Mesothelial cell of epicardium (in vitro differentiated cells): ENCODE data around the gene RAET1G. TPM values are rescaled to one million over a fixed set of nuclear protein-coding genes. Genes with fewer than 3 reads are reported as not detected.

Experiments
- DNase-seq, 2 experiments: peaks; one replicate each; pipeline ENCODE4 v3.0.0; 2021; ENCODE audit warnings: low spot score in 2 of 2; ENCODE audit not compliant: unreplicated experiment in 2 of 2
- H3K27ac Mint-ChIP-seq: 2 replicates; pipeline ENCODE4 v1.8.0; 2021; ENCODE audit warnings: mixed read lengths
- H3K27me3 Mint-ChIP-seq: 2 replicates; pipeline ENCODE4 v1.8.0; 2021; ENCODE audit warnings: low read depth, mixed read lengths
- H3K36me3 Mint-ChIP-seq: 2 replicates; pipeline ENCODE4 v1.8.0; 2021; ENCODE audit warnings: mixed read lengths
- H3K4me1 Mint-ChIP-seq: 2 replicates; pipeline ENCODE4 v1.8.0; 2021; ENCODE audit warnings: mixed read lengths
- H3K4me3 Mint-ChIP-seq: 2 replicates; pipeline ENCODE4 v1.8.0; 2021; ENCODE audit warnings: mild to moderate bottlenecking, moderate library complexity, mixed read lengths
- H3K9me3 Mint-ChIP-seq: 2 replicates; pipeline ENCODE4 v1.8.0; 2021; ENCODE audit warnings: mixed read lengths
- total RNA-seq: library from RNA; stranded (reverse); gene quantifications from 3 replicates; pipeline ENCODE4 v1.2.1, GENCODE V29; 2021
- TF ChIP-seq, protein P1 (sequence below): fragments of 200-600 bp; sonication (generic); IDR thresholded peaks from one replicate; pipeline ENCODE4 v1.5.0; 2021; ENCODE audit warnings: antibody characterized with exemption; ENCODE audit not compliant: unreplicated experiment

RAET1G gene
- total RNA-seq, 1 donor from 2014 or later: not detected

DNA sequence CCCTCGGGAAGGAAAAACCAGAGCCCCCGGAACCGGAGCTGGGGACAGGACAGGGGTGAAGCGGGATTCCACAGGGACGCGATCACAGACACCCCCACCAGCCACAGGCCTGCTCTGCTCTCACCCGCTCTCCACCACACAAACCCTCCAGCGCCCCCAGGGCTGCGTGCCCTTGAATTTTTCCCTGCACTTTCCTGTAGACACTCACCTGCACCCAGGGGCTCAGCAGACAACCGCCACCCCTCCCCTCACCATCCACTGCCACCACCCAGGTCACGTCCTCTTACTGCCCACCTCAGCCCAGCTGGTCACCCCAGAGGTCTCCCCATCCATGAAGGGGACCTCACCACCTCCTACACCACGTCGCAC lies 19.5 kb upstream of the RAET1G start:
- peaks cover 18% of the 10 kb centered on the region for H3K4me1 Mint-ChIP-seq
- TF ChIP-seq, protein P1, sequence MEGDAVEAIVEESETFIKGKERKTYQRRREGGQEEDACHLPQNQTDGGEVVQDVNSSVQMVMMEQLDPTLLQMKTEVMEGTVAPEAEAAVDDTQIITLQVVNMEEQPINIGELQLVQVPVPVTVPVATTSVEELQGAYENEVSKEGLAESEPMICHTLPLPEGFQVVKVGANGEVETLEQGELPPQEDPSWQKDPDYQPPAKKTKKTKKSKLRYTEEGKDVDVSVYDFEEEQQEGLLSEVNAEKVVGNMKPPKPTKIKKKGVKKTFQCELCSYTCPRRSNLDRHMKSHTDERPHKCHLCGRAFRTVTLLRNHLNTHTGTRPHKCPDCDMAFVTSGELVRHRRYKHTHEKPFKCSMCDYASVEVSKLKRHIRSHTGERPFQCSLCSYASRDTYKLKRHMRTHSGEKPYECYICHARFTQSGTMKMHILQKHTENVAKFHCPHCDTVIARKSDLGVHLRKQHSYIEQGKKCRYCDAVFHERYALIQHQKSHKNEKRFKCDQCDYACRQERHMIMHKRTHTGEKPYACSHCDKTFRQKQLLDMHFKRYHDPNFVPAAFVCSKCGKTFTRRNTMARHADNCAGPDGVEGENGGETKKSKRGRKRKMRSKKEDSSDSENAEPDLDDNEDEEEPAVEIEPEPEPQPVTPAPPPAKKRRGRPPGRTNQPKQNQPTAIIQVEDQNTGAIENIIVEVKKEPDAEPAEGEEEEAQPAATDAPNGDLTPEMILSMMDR: no peak
- peak overlapping the region; percentile 80 for H3K4me3 Mint-ChIP-seq
- no peak overlapping the region for H3K27ac Mint-ChIP-seq
- no peaks in the 10 kb centered on the region for H3K9me3 Mint-ChIP-seq
- no peaks in the 10 kb centered on the region for H3K36me3 Mint-ChIP-seq
- DNase-seq: no peak
- H3K27me3 Mint-ChIP-seq: peaks cover 86% of the 10 kb centered on the region

DNA sequence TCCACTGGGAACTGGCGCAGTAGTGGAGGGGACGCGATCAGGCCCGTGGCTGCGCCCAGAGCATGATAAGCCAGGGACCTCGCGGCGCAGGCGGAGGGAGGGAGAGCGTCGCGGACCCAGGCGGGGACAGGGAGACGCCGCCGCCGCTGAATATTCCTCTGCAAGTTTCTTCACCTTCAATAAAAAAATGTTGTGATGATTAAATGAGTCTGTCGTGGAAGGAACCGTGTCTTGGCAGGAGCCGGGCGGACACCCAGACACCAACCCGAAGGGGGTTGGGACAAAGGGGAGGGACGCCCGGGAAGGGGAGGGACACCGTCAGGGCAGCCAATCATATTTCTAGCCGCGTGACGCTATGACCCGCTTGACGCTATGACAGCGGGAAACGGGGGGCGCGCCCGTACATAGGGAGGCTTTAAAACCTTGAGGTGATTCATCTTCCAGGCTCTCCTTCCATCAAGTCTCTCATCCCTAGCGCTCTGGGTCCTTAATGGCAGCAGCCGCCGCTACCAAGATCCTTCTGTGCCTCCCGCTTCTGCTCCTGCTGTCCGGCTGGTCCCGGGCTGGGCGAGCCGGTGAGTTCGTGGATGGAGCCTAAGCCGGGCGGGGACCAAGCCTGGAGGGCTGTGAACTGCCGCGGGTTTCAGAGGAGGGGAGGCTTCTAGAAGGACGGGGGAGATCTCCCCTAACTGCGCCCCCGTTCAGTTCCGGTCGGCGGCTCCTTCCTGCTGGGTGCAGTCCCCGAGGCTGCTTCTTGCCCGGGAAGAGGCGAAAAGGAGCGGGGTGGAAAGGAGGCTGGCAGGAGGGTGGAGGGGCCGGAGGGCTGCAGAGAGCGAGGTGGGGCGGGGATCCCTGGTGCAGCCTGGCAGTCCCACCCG lies 18.9 kb upstream of the RAET1G start, which contains the start of gene ULBP2:
Gene ULBP2 (plus strand): TSS at position 432 of the 878 bp plus-strand sequence. CDS start 59 bp downstream, at position 491.
- Mint-ChIP-seq H3K27ac (no peak within 1 kb of the TSS), H3K36me3 (no peaks in the 10 kb centered on the region), H3K9me3 (no peaks in the 10 kb centered on the region), H3K4me1 (peaks cover 18% of the 10 kb centered on the region), H3K4me3 (peak within 1 kb of the TSS; percentile 80), H3K27me3 (peaks cover 91% of the 10 kb centered on the region)
- TF ChIP-seq, protein P1: no peak
- DNase-seq: no peak

DNA sequence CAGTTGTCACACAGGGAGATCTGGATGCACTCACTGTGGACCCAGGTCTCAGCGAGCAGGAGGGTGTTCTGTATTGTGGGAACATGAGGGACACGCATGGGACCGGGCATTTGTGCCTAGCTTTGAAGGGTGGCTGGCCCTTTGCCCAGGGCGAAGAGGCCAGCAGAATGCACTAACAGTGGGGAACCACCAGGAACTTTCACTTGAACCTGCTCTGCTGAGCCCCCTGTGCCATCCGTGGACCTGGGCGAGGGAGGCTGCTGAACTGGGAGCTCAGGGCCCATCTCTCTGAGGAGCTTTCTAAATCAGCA lies 17.7 kb upstream of the RAET1G start:
- no peak for DNase-seq
- Mint-ChIP-seq H3K27ac (no peak overlapping the region), H3K36me3 (no peaks in the 10 kb centered on the region), H3K9me3 (no peaks in the 10 kb centered on the region), H3K4me3 (peak overlapping the region; percentile 38), H3K27me3 (peaks cover 93% of the 10 kb centered on the region), H3K4me1 (peaks cover 18% of the 10 kb centered on the region)
- TF ChIP-seq, protein P1: no peak

DNA sequence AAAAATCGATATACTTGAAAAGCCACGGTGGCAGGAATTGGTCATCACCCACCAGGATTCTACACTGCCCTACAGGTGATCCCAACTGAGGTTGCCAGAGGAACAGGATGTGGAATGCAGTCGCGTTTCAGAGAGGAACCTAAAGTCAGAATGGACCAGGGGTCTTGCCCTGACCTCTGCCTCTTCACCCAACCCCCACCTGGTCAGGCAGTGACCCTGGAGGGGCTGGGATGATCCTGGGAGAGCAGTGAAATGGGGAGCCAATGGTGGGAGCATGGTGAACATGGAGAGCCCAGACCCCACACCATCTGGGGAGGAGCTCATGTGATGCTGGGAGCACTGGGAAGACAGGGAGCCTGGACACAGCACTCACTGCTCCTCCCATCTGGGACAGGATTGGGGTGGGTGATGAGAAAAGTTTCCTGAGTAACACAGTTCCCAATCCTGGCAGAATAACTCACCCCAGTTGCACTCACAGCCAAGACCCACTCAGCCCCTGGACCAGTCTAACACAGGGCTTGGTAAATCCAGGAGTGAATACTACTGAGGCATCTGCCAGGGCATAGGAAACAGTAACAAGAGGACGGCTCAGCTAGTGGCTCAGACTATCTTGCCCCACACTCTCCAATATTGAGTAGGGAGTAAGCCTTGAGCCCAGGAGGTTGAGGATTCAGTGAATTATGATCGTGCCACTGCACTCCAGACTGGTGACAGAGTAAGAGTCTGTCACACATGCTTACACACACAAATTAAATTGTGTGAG lies 17.2 kb upstream of the RAET1G start:
- H3K27me3 Mint-ChIP-seq: peaks cover 94% of the 10 kb centered on the region
- no peak overlapping the region for H3K27ac Mint-ChIP-seq
- peak overlapping the region; percentile 38 for H3K4me3 Mint-ChIP-seq
- H3K36me3 Mint-ChIP-seq: no peaks in the 10 kb centered on the region
- no peak for DNase-seq
- peaks cover 18% of the 10 kb centered on the region for H3K4me1 Mint-ChIP-seq
- TF ChIP-seq, protein P1: no peak
- H3K9me3 Mint-ChIP-seq: no peaks in the 10 kb centered on the region

DNA sequence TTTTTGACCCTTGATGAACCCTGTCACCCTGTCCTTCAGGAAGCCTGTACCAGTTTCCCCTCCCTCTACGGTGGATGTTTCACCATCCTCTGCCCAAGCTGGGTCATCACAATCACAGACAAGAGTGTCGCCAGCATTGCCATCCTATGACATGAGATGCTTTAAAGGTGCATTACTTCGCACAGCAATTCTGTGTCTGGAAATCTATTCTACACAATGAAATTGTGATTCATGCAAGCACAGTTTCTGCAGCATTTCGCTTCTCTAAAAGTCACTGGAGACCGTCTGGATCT lies 16.4 kb upstream of the RAET1G start:
- TF ChIP-seq, protein P1: no peak
- Mint-ChIP-seq H3K27ac (no peak overlapping the region), H3K27me3 (peaks cover 99% of the 10 kb centered on the region), H3K4me1 (peaks cover 18% of the 10 kb centered on the region), H3K9me3 (no peaks in the 10 kb centered on the region), H3K4me3 (peak overlapping the region; percentile 64), H3K36me3 (no peaks in the 10 kb centered on the region)
- DNase-seq: no peak
